Stimulated activated CD4-positive, alpha-beta T cell treated with anti-CD3 and anti-CD28 coated beads, Interleukin-4, amount 100 ng/mL, for 48 hours (primary cell): Measurements from ENCODE around the gene TCFL5.

ENCODE experiments used
- DNase-seq, 2 donors: peaks; one replicate each; pipeline ENCODE4 v3.0.0-alpha.2; 2020; ENCODE audit warnings: low read depth in 2 of 2

Gene TCFL5

GRCh38 chr20:62823688-62824475 lies 37.7 kb downstream of the TCFL5 start:
- no peak for DNase-seq

GRCh38 chr20:62822788-62823651 lies 38.6 kb downstream of the TCFL5 start:
- peak; percentile 39 to 53 for DNase-seq

- DNase-seq: no peak
These were observed 39.3 kb downstream of the TCFL5 start for GRCh38 chr20:62822239-62822787.

- no peak for DNase-seq
These were observed 39.9 kb downstream of the TCFL5 start for GRCh38 chr20:62821726-62822210.

- no peak for DNase-seq
These were observed 40.5 kb downstream of the TCFL5 start for GRCh38 chr20:62820962-62821725.

- DNase-seq: no peak
These were observed 41.2 kb downstream of the TCFL5 start for GRCh38 chr20:62820208-62820961.

- DNase-seq: no peak
These were observed 42.0 kb downstream of the TCFL5 start for GRCh38 chr20:62819494-62820174.

- DNase-seq: no peak
These were observed 42.8 kb downstream of the TCFL5 start for GRCh38 chr20:62818592-62819493.

GRCh38 chr20:62817975-62818591 lies 43.5 kb downstream of the TCFL5 start:
- DNase-seq: no peak

GRCh38 chr20:62816884-62817873 lies 44.4 kb downstream of the TCFL5 start, which contains the start of gene COL9A3:
COL9A3 (plus strand) TSS chr20:62817050; CDS start chr20:62817065, 15 bp downstream.
- DNase-seq: no peak

GRCh38 chr20:62816031-62816883 lies 45.4 kb downstream of the TCFL5 start:
- DNase-seq: no peak

GRCh38 chr20:62815066-62815991 lies 46.3 kb downstream of the TCFL5 start:
- no peak for DNase-seq

GRCh38 chr20:62814709-62815065 lies 46.9 kb downstream of the TCFL5 start:
- DNase-seq: no peak

GRCh38 chr20:62814060-62814708 lies 47.4 kb downstream of the TCFL5 start:
- no peak for DNase-seq

- no peak for DNase-seq
These were observed 48.0 kb downstream of the TCFL5 start for GRCh38 chr20:62813588-62813987.
